ENCODE measurements around the gene TSSK3.

The TSSK3 gene

DNA sequence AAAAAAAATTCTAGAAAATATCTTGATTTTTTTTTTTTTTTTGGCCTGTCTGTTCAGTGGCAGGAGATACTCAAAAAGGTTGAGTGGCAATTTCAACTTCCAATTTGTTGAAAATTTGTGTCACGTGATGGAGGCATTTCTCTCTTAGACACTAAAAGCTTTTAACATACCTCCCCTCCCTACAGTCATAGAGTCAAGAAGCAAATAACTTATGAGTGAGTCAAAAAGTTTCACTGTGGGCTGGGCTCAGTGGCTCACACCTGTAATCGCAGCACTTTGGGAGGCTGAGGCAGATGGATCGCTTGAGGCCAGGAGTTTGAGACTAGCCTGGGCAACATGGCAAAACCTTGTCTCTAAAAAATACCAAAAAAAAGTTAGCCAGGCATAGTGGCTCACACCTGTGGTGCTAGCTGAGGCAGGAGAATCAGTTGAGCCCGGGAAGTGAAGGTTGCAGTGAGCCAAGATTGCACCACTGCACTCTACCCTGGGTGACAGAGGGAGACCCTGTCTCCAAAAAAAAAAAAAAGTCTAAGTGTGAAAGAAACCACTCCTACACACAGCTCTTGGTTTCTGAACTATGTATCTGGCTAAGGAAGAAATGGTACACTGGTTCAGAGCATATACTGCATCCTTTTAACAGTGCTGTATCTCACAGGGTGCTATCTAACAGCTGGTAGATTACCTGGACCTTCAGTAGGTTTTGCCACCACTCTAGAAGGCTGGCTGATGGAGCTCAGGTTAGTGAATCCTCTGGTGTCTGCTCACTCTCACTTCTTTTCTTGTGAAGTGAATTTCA, 43.5 kb downstream of the TSSK3 start:
- no peak for DNase-seq

DNA sequence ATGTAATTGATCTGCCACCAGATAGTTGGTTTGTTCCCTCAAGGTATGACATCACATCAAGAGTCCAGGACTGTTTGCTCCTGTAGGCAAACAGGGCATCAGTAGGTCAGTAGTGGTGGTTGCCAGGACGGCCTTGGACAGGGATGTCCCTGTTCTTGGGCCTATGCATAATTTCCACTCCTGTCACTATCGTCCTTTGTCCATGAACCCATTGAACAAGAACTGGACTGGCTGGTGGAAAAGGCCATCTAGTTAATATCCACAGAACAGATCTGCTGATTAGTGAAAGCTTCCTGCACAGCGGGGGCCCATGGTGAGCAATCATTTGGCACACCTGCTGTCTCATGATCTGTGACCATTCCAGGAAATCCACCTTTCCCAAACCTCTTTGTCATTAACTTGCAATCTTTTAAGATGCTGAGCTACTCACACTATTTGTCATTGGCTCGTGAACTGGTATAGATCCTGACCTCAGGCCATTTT, 44.3 kb downstream of the TSSK3 start:
- no peak for DNase-seq

DNA sequence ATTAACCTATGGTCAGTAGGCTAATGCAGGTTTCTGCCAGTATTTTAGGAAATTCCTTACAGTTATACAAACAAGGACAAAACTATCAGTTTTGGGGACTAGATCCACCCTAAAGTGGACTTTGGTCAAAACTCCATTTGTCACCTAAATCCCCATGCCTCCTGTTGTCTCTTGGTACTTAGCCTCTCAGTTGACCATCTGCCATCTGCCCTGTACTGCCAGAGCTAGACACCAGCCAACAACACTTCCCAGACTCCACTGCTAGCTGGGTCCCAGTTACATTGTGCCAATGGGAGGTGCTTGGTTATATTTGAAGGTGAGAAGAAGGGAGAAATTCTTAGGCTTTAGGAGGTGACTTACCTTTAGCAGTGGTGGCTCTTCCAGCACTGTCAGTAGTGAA, 48.9 kb downstream of the TSSK3 start:
- DNase-seq, result no peak

DNA sequence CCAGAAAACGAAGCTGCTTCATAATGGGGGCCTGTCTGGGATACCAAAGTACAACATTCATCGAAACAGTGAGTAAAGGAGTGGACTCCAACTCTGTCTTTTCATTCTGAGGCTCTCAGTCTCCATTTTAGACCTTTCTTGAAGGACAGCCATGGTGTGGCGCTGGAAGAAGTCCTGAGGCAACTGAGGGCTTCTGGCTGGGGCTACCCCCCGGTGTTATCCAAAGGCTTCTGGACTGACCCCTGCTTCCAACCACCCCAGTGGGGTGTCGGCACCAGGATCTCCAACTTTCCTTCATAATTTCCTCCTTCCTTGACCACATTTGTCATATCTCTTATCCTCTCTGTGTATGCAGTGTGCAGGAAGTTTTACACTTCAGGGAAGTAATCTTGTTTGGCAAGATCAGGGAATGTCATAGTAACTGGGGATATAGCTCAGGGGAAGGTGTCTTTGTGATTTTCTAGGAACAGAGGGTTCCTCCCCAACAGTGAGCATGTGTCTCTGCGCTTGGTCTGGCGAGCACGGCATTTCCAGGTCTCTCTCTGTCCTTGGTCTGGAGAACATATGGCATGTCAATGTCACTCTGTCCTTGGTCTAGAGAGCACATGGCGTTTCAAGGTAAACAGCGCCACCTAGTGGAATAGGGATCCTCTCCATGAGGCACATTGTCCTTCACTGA, 51.3 kb downstream of the TSSK3 start:
- peak; percentile 43 for DNase-seq
